Muscle of back (tissue), 11 donors: ENCODE results near the gene TAAR9. TPM values are rescaled to one million over a fixed set of nuclear protein-coding genes. Genes with fewer than 3 reads are reported as not detected.

Source experiments
- DNase-seq, 3 donors: peaks; one replicate each; pipeline versions ENCODE4 v3.0.0 to v3.0.0-alpha.2; 2013
- polyA plus RNA-seq, 10 donors: library from polyadenylated mRNA; unstranded; fragments of 120-200 nt; gene quantifications; one replicate each; pipeline ENCODE4 v1.2.1, GENCODE V29; 2013; ENCODE audit not compliant: insufficient read length in 10 of 10

The TAAR9 gene
- polyA plus RNA-seq, 10 donors, result not detected

DNA sequence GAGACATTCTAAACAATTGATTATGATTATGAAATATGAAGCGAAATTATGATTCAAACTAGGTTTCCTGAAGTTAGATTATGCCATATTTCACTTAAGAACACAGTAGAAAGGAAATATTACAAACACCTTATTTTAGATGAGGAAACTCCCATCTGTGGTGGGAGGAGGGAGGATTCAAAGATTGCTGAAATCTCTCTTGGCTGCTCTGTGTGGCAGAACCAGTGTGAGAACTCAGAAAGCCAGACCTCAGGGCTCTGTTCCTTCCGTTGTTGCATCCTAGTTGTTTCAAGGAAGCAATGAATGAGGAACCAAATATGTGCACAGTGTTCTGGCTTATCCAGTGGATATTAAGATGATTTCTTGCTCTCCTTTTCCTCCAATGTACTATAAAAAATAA lies 49.3 kb downstream of the TAAR9 start:
- DNase-seq, result no peak

Other genes with a start within 250 kb of the TAAR9 start
- 10 to 100 TPM in 2 of 10 donors, 1 to 10 TPM in 8; 1.9 to 21.7 (median 3.8) TPM for gene MOXD1, start 136.8 kb upstream of the TAAR9 start, polyA plus RNA-seq
- 10 to 100 TPM; 30.7 to 51.8 (median 37.0) TPM for gene STX7, start 25.2 kb upstream of the TAAR9 start, polyA plus RNA-seq
- not detected for gene TAAR8, start 14.4 kb downstream of the TAAR9 start, polyA plus RNA-seq
- gene TAAR6, start 32.0 kb downstream of the TAAR9 start, polyA plus RNA-seq, result not detected
- gene TAAR5, start 51.5 kb downstream of the TAAR9 start, polyA plus RNA-seq, result not detected
- not detected for gene TAAR2, start 86.0 kb downstream of the TAAR9 start, polyA plus RNA-seq
- gene TAAR1, start 120.9 kb downstream of the TAAR9 start, polyA plus RNA-seq, result not detected
- gene VNN1, start 175.8 kb downstream of the TAAR9 start, polyA plus RNA-seq, result under 1 TPM; 0.12 to 0.43 (median 0.26) TPM
- gene VNN2, start 219.6 kb downstream of the TAAR9 start, polyA plus RNA-seq, result 1 to 10 TPM in 2 of 10 donors, under 1 TPM in 8; 0.12 to 1.8 (median 0.86) TPM